Activated CD4-positive, alpha-beta memory T cell treated with anti-CD3 and anti-CD28 coated beads for 36 hours (primary cell): ENCODE data around the gene OSBP. TPM values are rescaled to one million over a fixed set of nuclear protein-coding genes. Genes with fewer than 3 reads are reported as not detected.
A peak's percentile ranks its signal among the peaks of the same experiment; 100 is the strongest.
"Not testable (repeated sequence)": the region's sequence is repeated elsewhere in the genome, so short reads cannot be mapped to it uniquely, and the experiment has no call there.

Experiments
- CTCF ChIA-PET: fragments of 350-600 bp; sonication (Branson Sonifier 250); formaldehyde crosslinking; loops from one replicate; lab custom pipeline; 2021; ENCODE audit warnings: antibody characterized with exemption, inconsistent platforms; lab: Charles Lee
- POLR2A ChIA-PET: fragments of 350-600 bp; sonication (Branson Sonifier 250); formaldehyde crosslinking; loops from one replicate; lab custom pipeline; 2021; ENCODE audit warnings: antibody characterized with exemption; lab: Charles Lee
- DNase-seq: peaks from one replicate; pipeline ENCODE4 v3.0.0-alpha.2; 2020
- H3K27ac Mint-ChIP-seq: one replicate; pipeline ENCODE4 v1.8.0; 2021; ENCODE audit warnings: mixed read lengths
- H3K27me3 Mint-ChIP-seq: one replicate; pipeline ENCODE4 v1.8.0; 2021; ENCODE audit warnings: mixed read lengths
- H3K36me3 Mint-ChIP-seq: one replicate; pipeline ENCODE4 v1.8.0; 2021; ENCODE audit warnings: mixed read lengths
- H3K4me1 Mint-ChIP-seq: one replicate; pipeline ENCODE4 v1.8.0; 2021; ENCODE audit warnings: low read depth, mixed read lengths
- H3K4me3 Mint-ChIP-seq: one replicate; pipeline ENCODE4 v1.8.0; 2021; ENCODE audit warnings: mild to moderate bottlenecking, mixed read lengths
- H3K9me3 Mint-ChIP-seq: one replicate; pipeline ENCODE4 v1.8.0; 2021; ENCODE audit warnings: mixed read lengths
- intact Hi-C: fragments of 100-400 bp; cut with micrococcal nuclease; formaldehyde crosslinking; loops from one replicate; pipeline ENCODE4 v1.15.1; 2023
- total RNA-seq, 2 experiments: library from RNA; stranded (reverse); gene quantifications; one replicate each; pipeline ENCODE4 v1.2.3, GENCODE V29; 2021

Gene OSBP
- total RNA-seq, 2 experiments from 2014 or later, result 37.2 to 40.9 TPM

DNA sequence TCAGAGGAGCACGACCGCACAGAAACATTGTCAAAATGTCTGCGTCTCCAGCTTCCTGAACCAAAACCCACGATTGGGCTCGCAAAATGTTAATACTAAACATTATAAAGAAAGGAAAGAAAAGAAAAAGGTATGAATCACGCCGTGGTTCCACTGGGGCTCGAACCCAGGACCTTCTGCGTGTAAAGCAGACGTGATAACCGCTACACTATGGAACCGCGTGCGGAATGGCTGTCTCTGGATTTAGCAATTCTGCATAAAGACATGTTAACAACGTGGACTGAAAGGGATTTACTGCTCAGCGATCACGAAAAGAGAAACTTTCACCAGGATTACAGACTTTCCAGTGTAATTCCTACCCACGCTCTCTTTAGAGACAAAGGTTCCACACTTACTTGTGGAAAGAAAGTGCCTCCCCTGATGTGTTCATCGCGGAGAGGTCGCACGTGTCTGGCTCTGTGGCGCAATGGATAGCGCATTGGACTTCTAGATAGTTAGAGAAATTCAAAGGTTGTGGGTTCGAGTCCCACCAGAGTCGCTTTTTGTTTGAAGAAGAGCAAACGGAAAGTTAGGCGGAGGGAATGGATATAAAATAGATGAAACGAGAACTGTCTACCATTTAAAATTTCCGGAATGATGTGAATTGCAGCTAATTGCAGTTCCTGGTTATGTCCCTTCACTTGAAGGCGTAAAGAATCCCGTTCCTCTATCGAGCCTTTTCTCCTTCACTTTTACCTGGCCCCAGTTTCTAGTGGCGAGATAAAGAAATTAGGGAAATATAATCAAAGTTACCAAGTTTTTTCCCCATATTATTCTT is 64.5 kb downstream of the OSBP start:
- intact Hi-C loops, result loop anchor here (1.0 to 10.0 kb wide), 7 partner anchors 9 to 1886 kb away; partner anchors contain the start of genes FAM111A, MRPL16 and ZDHHC5
- ChIA-PET CTCF (interaction anchor here (1.2 to 2.9 kb wide), 3 partner anchors 10 to 15 kb away, joined by 3 to 20 read pairs (median 12); no protein-coding TSS in a partner anchor), POLR2A (interaction anchor here (1.0 to 1.6 kb wide), 3 partner anchors 8 to 65 kb away, joined by 4 to 8 read pairs (median 6); partner anchors contain the start of gene OSBP)
- H3K4me1 Mint-ChIP-seq, result peaks cover 36% of the 10 kb centered on the region
- peak; percentile 85 for DNase-seq
- peak overlapping the region; percentile 97 for H3K27ac Mint-ChIP-seq
- H3K36me3 Mint-ChIP-seq, result peaks cover 9% of the 10 kb centered on the region
- peaks cover 3% of the 10 kb centered on the region for H3K9me3 Mint-ChIP-seq
- peaks cover 7% of the 10 kb centered on the region for H3K27me3 Mint-ChIP-seq
- H3K4me3 Mint-ChIP-seq, result peak overlapping the region; percentile 85

- Mint-ChIP-seq H3K27me3 (peaks cover 7% of the 10 kb centered on the region), H3K9me3 (peaks cover 3% of the 10 kb centered on the region), H3K4me1 (peaks cover 30% of the 10 kb centered on the region), H3K4me3 (peak overlapping the region; percentile 85), H3K36me3 (peaks cover 8% of the 10 kb centered on the region), H3K27ac (peak overlapping the region; percentile 97)
- POLR2A ChIA-PET, result interaction anchor here (1.0 to 1.6 kb wide), 5 partner anchors 9 to 65 kb away, joined by 3 to 8 read pairs (median 4); partner anchors contain the start of gene OSBP
- intact Hi-C loops, result loop anchor here (1.0 to 10.0 kb wide), 6 partner anchors 10 to 1886 kb away; partner anchors contain the start of genes FAM111A, MRPL16 and ZDHHC5
- peak; percentile 91 for DNase-seq
- CTCF ChIA-PET, result interaction anchor here (0.6 to 2.9 kb wide), 5 partner anchors 10 to 251 kb away, joined by 3 to 20 read pairs (median 3); partner anchors contain the start of gene PATL1
These were observed 65.2 kb downstream of the OSBP start for GRCh38 chr11:59550368-59550841.

- Mint-ChIP-seq H3K4me3 (no peak overlapping the region), H3K27me3 (peaks cover 7% of the 10 kb centered on the region), H3K4me1 (peaks cover 32% of the 10 kb centered on the region), H3K27ac (no peak overlapping the region), H3K36me3 (peaks cover 8% of the 10 kb centered on the region), H3K9me3 (peaks cover 3% of the 10 kb centered on the region)
- intact Hi-C loops, result no loop called here
- POLR2A ChIA-PET, result no interaction called here
- DNase-seq, result no peak
- CTCF ChIA-PET, result interaction anchor here (1.0 to 2.9 kb wide), 2 partner anchors 10 to 119 kb away, joined by 3 to 20 read pairs; no protein-coding TSS in a partner anchor
These were observed 67.3 kb downstream of the OSBP start for GRCh38 chr11:59548309-59548656.

DNA sequence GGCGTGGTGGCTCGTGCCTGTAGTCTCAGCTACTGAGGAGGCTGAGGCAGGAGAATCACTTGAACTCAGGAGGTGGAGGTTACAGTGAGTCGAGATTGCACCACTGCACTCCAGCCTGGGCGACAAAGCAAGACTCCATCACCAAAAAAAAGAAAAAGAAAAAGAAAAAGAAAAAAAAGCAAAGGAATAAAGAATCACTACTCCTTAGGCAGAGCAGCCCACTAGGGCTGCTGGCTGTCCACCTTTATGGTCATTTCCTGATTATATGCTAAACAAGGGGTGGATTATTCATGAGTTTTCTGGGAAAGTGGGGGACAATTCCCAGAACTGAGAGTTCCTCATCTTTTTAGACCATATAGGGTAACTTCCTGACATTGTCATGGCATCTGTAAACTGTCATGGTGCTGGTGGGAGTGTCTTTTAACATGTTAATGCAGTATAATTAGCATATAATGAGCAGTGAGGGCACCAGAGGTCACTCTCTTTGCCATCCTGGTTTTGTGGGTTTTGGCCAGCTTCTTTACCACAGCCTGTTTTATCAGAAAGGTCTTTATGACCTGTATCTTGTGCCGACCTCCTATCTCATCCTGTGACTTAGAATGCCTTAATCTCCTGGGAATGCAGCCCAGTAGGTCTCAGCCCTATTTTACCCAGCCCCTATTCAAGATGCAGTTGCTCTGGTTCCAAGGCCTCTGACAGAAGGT is 67.8 kb downstream of the OSBP start:
- POLR2A ChIA-PET, H3K27me3 Mint-ChIP-seq, H3K9me3 Mint-ChIP-seq, H3K36me3 Mint-ChIP-seq, DNase-seq, intact Hi-C loops, H3K4me3 Mint-ChIP-seq, H3K27ac Mint-ChIP-seq: not testable (repeated sequence)
- H3K4me1 Mint-ChIP-seq, result peaks cover 29% of the 10 kb centered on the region
- CTCF ChIA-PET, result interaction anchor here (1.2 to 2.9 kb wide), 3 partner anchors 9 to 11 kb away, joined by 3 to 20 read pairs (median 7); no protein-coding TSS in a partner anchor

- Mint-ChIP-seq H3K4me1 (peaks cover 15% of the 10 kb centered on the region), H3K27me3 (no peaks in the 10 kb centered on the region), H3K36me3 (no peaks in the 10 kb centered on the region), H3K4me3 (no peak overlapping the region), H3K27ac (no peak overlapping the region), H3K9me3 (peaks cover under 1% of the 10 kb centered on the region)
- POLR2A ChIA-PET, result no interaction called here
- CTCF ChIA-PET, result no interaction called here
- intact Hi-C loops, result no loop called here
- peak; percentile 45 for DNase-seq
These were observed 70.2 kb downstream of the OSBP start for GRCh38 chr11:59545179-59546020.

GRCh38 chr11:59544869-59545178 is 70.8 kb downstream of the OSBP start:
- no peaks in the 10 kb centered on the region for H3K9me3 Mint-ChIP-seq
- H3K36me3 Mint-ChIP-seq, result no peaks in the 10 kb centered on the region
- DNase-seq, result no peak
- no peak overlapping the region for H3K27ac Mint-ChIP-seq
- no peak overlapping the region for H3K4me3 Mint-ChIP-seq
- intact Hi-C loops, result no loop called here
- H3K4me1 Mint-ChIP-seq, result peaks cover 13% of the 10 kb centered on the region
- POLR2A ChIA-PET, result no interaction called here
- CTCF ChIA-PET, result no interaction called here
- H3K27me3 Mint-ChIP-seq, result no peaks in the 10 kb centered on the region

GRCh38 chr11:59543713-59544112 is 71.9 kb downstream of the OSBP start:
- H3K27me3 Mint-ChIP-seq, H3K36me3 Mint-ChIP-seq, CTCF ChIA-PET, H3K4me1 Mint-ChIP-seq, intact Hi-C loops, H3K27ac Mint-ChIP-seq, DNase-seq, H3K9me3 Mint-ChIP-seq, POLR2A ChIA-PET, H3K4me3 Mint-ChIP-seq: not testable (repeated sequence)

DNA sequence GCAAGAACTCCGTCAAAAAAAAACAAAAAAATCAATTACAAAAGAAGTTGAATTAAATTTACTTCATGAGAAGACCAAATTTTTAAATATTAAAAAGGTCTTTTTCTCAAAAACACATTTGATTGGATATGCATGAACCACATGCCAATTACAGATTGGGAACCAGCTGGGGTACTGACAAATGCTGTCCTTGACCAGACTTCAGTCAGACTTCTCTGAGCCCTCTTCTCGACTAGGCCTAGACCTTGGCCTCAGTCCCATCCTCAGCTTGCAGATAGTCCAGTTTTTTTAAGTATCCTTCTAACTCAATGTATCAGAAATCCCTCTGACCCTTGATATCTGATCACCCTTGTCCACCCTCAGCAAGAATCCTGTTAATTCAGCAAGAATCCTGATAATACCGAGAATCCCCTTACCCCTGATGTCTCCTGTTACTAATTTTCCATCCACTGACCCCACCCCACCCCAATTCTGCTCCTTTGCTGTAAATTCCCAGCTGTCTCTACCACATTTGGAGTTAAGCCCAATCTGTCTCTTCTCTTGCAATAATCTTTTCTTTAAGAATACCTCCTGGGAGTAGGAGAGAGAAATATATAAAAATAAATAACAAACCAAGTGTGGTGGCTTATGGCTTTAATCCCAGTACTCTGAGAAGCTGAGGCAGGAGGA is 73.3 kb downstream of the OSBP start:
- no peak overlapping the region for H3K27ac Mint-ChIP-seq
- DNase-seq, result no peak
- no peaks in the 10 kb centered on the region for H3K36me3 Mint-ChIP-seq

GRCh38 chr11:59534676-59535075 is 80.9 kb downstream of the OSBP start:
- no peaks in the 10 kb centered on the region for H3K36me3 Mint-ChIP-seq
- intact Hi-C loops, result loop anchor here (5.0 kb wide), 1 partner anchor 133 kb away; the partner anchor contains the start of gene PATL1
- no peaks in the 10 kb centered on the region for H3K9me3 Mint-ChIP-seq
- H3K4me3 Mint-ChIP-seq, result no peak overlapping the region
- H3K4me1 Mint-ChIP-seq, result peaks cover 11% of the 10 kb centered on the region
- POLR2A ChIA-PET, result no interaction called here
- no peak for DNase-seq
- no peak overlapping the region for H3K27ac Mint-ChIP-seq
- H3K27me3 Mint-ChIP-seq, result peaks cover 3% of the 10 kb centered on the region
- CTCF ChIA-PET, result no interaction called here

More for the DNA sequence above, 73.3 kb downstream of the OSBP start:
- CTCF ChIA-PET, result no interaction called here
- no peaks in the 10 kb centered on the region for H3K9me3 Mint-ChIP-seq
- POLR2A ChIA-PET, result no interaction called here
- H3K4me3 Mint-ChIP-seq, result no peak overlapping the region
- intact Hi-C loops, result no loop called here
- H3K4me1 Mint-ChIP-seq, result peaks cover 9% of the 10 kb centered on the region
- H3K27me3 Mint-ChIP-seq, result no peaks in the 10 kb centered on the region

DNA sequence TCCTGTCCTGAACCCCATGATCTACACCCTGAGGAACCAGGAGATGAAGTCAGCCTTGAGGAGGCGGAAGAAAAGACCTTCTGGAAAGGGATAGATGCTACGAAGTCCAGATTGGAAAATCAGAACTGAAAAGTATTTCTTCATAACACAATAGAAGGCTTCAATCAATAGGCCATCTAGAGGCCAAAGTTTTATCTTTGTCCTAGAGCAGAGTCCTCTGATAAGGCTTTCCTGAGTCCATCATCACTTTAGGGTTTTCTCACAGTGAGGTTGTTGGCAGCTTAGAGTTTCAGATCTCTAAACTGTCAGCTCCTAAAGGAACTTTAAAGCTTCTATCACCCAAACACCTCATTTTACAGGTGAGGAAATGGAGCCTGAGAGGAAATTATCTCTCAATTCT is 83.0 kb downstream of the OSBP start:
- no peak overlapping the region for H3K27ac Mint-ChIP-seq
- no peaks in the 10 kb centered on the region for H3K9me3 Mint-ChIP-seq
- H3K4me3 Mint-ChIP-seq, result no peak overlapping the region
- H3K4me1 Mint-ChIP-seq, result peaks cover 8% of the 10 kb centered on the region
- intact Hi-C loops, result no loop called here
- no peaks in the 10 kb centered on the region for H3K36me3 Mint-ChIP-seq
- POLR2A ChIA-PET, result interaction anchor here (0.9 kb wide), 1 partner anchor 17 kb away, joined by 4 read pairs; no protein-coding TSS in a partner anchor
- H3K27me3 Mint-ChIP-seq, result peaks cover 3% of the 10 kb centered on the region
- no peak for DNase-seq
- CTCF ChIA-PET, result interaction anchor here (0.6 kb wide), 1 partner anchor 1204 kb away, joined by 3 read pairs; no protein-coding TSS in a partner anchor

- ChIA-PET CTCF (interaction anchor here (0.8 to 2.1 kb wide), 2 partner anchors 8 to 393 kb away, joined by 4 to 6 read pairs; no protein-coding TSS in a partner anchor), POLR2A (no interaction called here)
- H3K27ac Mint-ChIP-seq, result no peak overlapping the region
- no peaks in the 10 kb centered on the region for H3K36me3 Mint-ChIP-seq
- H3K27me3 Mint-ChIP-seq, result peaks cover 8% of the 10 kb centered on the region
- H3K9me3 Mint-ChIP-seq, result no peaks in the 10 kb centered on the region
- no peaks in the 10 kb centered on the region for H3K4me1 Mint-ChIP-seq
- DNase-seq, result no peak
- no peak overlapping the region for H3K4me3 Mint-ChIP-seq
- intact Hi-C loops, result no loop called here
These were observed 86.9 kb downstream of the OSBP start for GRCh38 chr11:59528711-59529110.
